SK-N-SH (cell line): ENCODE results near the gene C16orf92. TPM values are rescaled to one million over a fixed set of nuclear protein-coding genes. Genes with fewer than 3 reads are reported as not detected.

ENCODE experiments used
- CTCF ChIA-PET: fragments of 300-600, 350-600 bp; formaldehyde crosslinking; extraction: SDS; loops from one replicate; lab custom pipeline; 2021; lab: Yijun Ruan, JAX
- POLR2A ChIA-PET: fragments of 350-600 bp; sonication (Branson Sonifier 250); formaldehyde crosslinking; extraction: SDS; loops from one replicate; lab custom pipeline; 2020; ENCODE audit warnings: antibody characterized with exemption, inconsistent platforms; lab: Yijun Ruan, JAX
- DNase-seq: peaks from one replicate; pipeline ENCODE4 v3.0.0; 2012
- H2AFZ ChIP-seq: fragments of 200-600 bp; sonication (generic); 2 replicates; pipeline ENCODE4 v1.8.1; 2016; ENCODE audit warnings: antibody characterized with exemption, mild to moderate bottlenecking, low read depth
- H3F3A ChIP-seq: fragments of 200-600 bp; sonication (generic); replicated peaks from 2 replicates; pipeline ENCODE3; 2016; ENCODE audit warnings: antibody characterized with exemption, mild to moderate bottlenecking; ENCODE audit not compliant: insufficient read depth
- H3K27ac ChIP-seq, 2 experiments: fragments of 200-500 bp in 1 of 2; fragments of 200-600 bp in 1 of 2; sonication (Bioruptor generic) in 1 of 2; sonication (generic), shearing (Covaris generic) in 1 of 2; 2 replicates each; pipeline versions ENCODE4 v1.5.1 to v1.6.1; 2014 to 2016; ENCODE audit warnings: low read depth in 2 of 2, inconsistent platforms in 1 of 2, low read length in 1 of 2, mild to moderate bottlenecking in 1 of 2, mixed read lengths in 1 of 2
- H3K27me3 ChIP-seq: fragments of 200-600 bp; sonication (generic), shearing (Covaris generic); 2 replicates; pipeline ENCODE4 v1.6.1; 2016; ENCODE audit warnings: mixed run types; ENCODE audit not compliant: insufficient read depth
- H3K36me3 ChIP-seq, 2 experiments: fragments of 200-500 bp in 1 of 2; fragments of 200-600 bp in 1 of 2; sonication (Bioruptor generic) in 1 of 2; sonication (generic) in 1 of 2; replicated peaks in 1 of 2; 2 replicates each; pipeline versions ENCODE3 to v1.5.1; 2014 to 2016; ENCODE audit warnings: low read length in 1 of 2, mild to moderate bottlenecking in 1 of 2; ENCODE audit not compliant: insufficient read depth in 2 of 2, control insufficient read depth in 1 of 2
- H3K4me1 ChIP-seq, 2 experiments: fragments of 200-500 bp in 1 of 2; fragments of 200-600 bp in 1 of 2; sonication (Bioruptor generic) in 1 of 2; sonication (generic), shearing (Covaris generic) in 1 of 2; 2 replicates each; pipeline versions ENCODE4 v1.5.1 to v1.6.1; 2014 to 2016; ENCODE audit warnings: low read depth in 1 of 2, low read length in 1 of 2, mixed run types in 1 of 2; ENCODE audit not compliant: insufficient read depth in 2 of 2, control insufficient read depth in 1 of 2
- H3K4me2 ChIP-seq: fragments of 200-600 bp; sonication (generic), shearing (Covaris generic); 2 replicates; pipeline ENCODE4 v1.6.1; 2017; ENCODE audit warnings: mixed run types
- H3K4me3 ChIP-seq, 2 experiments: fragments of 200-500 bp in 1 of 2; fragments of 200-600 bp in 1 of 2; sonication (Bioruptor generic) in 1 of 2; sonication (generic), shearing (Covaris generic) in 1 of 2; 2 replicates each; pipeline versions ENCODE4 v1.5.1 to v1.8.1; 2014 to 2016; ENCODE audit warnings: low read depth in 2 of 2, inconsistent platforms in 1 of 2, low read length in 1 of 2, mild to moderate bottlenecking in 1 of 2, mixed read lengths in 1 of 2, moderate library complexity in 1 of 2
- H3K79me2 ChIP-seq: fragments of 200-600 bp; sonication (generic); 2 replicates; pipeline ENCODE4 v1.8.1; 2017; ENCODE audit warnings: mild to moderate bottlenecking; ENCODE audit not compliant: insufficient read depth
- H3K9ac ChIP-seq: fragments of 200-600 bp; sonication (generic); 2 replicates; pipeline ENCODE4 v1.6.1; 2017; ENCODE audit warnings: mixed run types
- H3K9me2 ChIP-seq: fragments of 200-600 bp; sonication (generic); 2 replicates; pipeline ENCODE4 v1.6.1; 2017; ENCODE audit warnings: mixed run types
- H3K9me3 ChIP-seq: fragments of 200-600 bp; sonication (generic); 2 replicates; pipeline ENCODE4 v1.6.1; 2017; ENCODE audit warnings: mixed run types, mild to moderate bottlenecking, moderate library complexity
- H4K20me1 ChIP-seq: fragments of 200-600 bp; sonication (generic); 2 replicates; pipeline ENCODE4 v1.6.1; 2017; ENCODE audit warnings: mild to moderate bottlenecking, mixed run types; ENCODE audit not compliant: insufficient read depth
- CHD2 ChIP-seq: fragments of 150-350 bp; IDR thresholded peaks from 2 replicates; pipeline ENCODE4 v1.6.1; 2018; ENCODE audit warnings: low read length; ENCODE audit not compliant: partially characterized antibody
- EP300 ChIP-seq, 2 experiments: IDR thresholded peaks; 2 replicates each; pipeline versions ENCODE4 v1.4.0 to v1.6.1; 2012; ENCODE audit warnings: borderline replicate concordance in 1 of 2, low read depth in 1 of 2, low read length in 1 of 2
- EZH2phosphoT487 ChIP-seq: fragments of 200-600 bp; sonication (generic); IDR thresholded peaks from 2 replicates; pipeline ENCODE4 v1.6.1; 2017; ENCODE audit warnings: low read depth, mixed run types, mild to moderate bottlenecking, antibody characterized with exemption, moderate library complexity, borderline replicate concordance
- FOSL2 ChIP-seq: IDR thresholded peaks from 2 replicates; pipeline ENCODE4 v1.4.0; 2012; ENCODE audit warnings: low read depth, mild to moderate bottlenecking, moderate library complexity, borderline replicate concordance
- FOXM1 ChIP-seq: IDR thresholded peaks from 2 replicates; pipeline ENCODE4 v1.4.0; 2012; ENCODE audit warnings: low read depth, mild to moderate bottlenecking
- GABPA ChIP-seq: IDR thresholded peaks from 2 replicates; pipeline ENCODE4 v1.4.0; 2012; ENCODE audit warnings: low read depth, mild to moderate bottlenecking
- GATA2 ChIP-seq: sonication (generic); formaldehyde crosslinking; IDR thresholded peaks from 2 replicates; pipeline ENCODE4 v1.5.0; 2020; ENCODE audit warnings: mild to moderate bottlenecking, missing genetic modification reagents
- IRF3 ChIP-seq: fragments of 150-350 bp; IDR thresholded peaks from 2 replicates; pipeline ENCODE4 v1.6.1; 2016; ENCODE audit warnings: mild to moderate bottlenecking, low read depth, low read length
- JUND ChIP-seq: IDR thresholded peaks from 2 replicates; pipeline ENCODE4 v1.4.0; 2012
- MEF2A ChIP-seq: IDR thresholded peaks from 2 replicates; pipeline ENCODE4 v1.4.0; 2012; ENCODE audit warnings: low read depth, borderline replicate concordance
- MXI1 ChIP-seq: IDR thresholded peaks from 2 replicates; pipeline ENCODE4 v1.6.1; 2012; ENCODE audit warnings: mild to moderate bottlenecking, low read depth, low read length, improper control_type of control experiment
- NRF1 ChIP-seq: IDR thresholded peaks from 2 replicates; pipeline ENCODE4 v1.6.1; 2012; ENCODE audit warnings: low read depth, mild to moderate bottlenecking, low read length
- PBX3 ChIP-seq: IDR thresholded peaks from 2 replicates; pipeline ENCODE4; 2012
- RAD21 ChIP-seq: IDR thresholded peaks from 2 replicates; pipeline ENCODE4 v1.6.1; 2012; ENCODE audit warnings: mild to moderate bottlenecking, low read length
- RCOR1 ChIP-seq: fragments of 150-350 bp; IDR thresholded peaks from 2 replicates; pipeline ENCODE4 v1.6.1; 2017; ENCODE audit warnings: antibody characterized with exemption, low read length
- RXRA ChIP-seq: IDR thresholded peaks from 2 replicates; pipeline ENCODE4 v1.4.0; 2012; ENCODE audit warnings: low read depth, mild to moderate bottlenecking, borderline replicate concordance
- SIN3A ChIP-seq: IDR thresholded peaks from 2 replicates; pipeline ENCODE4 v1.6.1; 2012; ENCODE audit warnings: low read depth, mild to moderate bottlenecking, low read length, moderate library complexity, borderline replicate concordance
- TCF12 ChIP-seq: IDR thresholded peaks from 2 replicates; pipeline ENCODE4 v1.4.0; 2012
- USF2 ChIP-seq: fragments of 150-350 bp; IDR thresholded peaks from 2 replicates; pipeline ENCODE4 v1.6.1; 2017; ENCODE audit warnings: antibody characterized with exemption, low read length, low read depth, borderline replicate concordance
- YY1 ChIP-seq: IDR thresholded peaks from 2 replicates; pipeline ENCODE4 v1.4.0; 2012; ENCODE audit warnings: low read depth, mild to moderate bottlenecking
- ZBTB33 ChIP-seq: IDR thresholded peaks from 2 replicates; pipeline ENCODE4 v1.4.0; 2012; ENCODE audit warnings: low read depth, borderline replicate concordance
- WGBS: methylation state at CpG from one replicate; pipeline ENCODE4 v1.1.6; 2017; ENCODE audit warnings: low lambda C conversion rate; 5-methylcytosine and 5-hydroxymethylcytosine counted together
- polyA plus RNA-seq, 3 experiments: library from polyadenylated mRNA; depleted of rRNA; stranded (reverse); fragments of >200 nt; gene quantifications; 2 replicates each; pipeline ENCODE4 v1.2.3, GENCODE V29; 2012

C16orf92 gene
- polyA plus RNA-seq, 1 of the 3 experiments (the other 2 are of a cell fraction), result not detected

GRCh38 chr16:29982560-29983419 is 40.2 kb upstream of the C16orf92 start (continued):
- TF ChIP-seq USF2, result no peak
- no peak for TF ChIP-seq YY1
- no peak for TF ChIP-seq CHD2
- no peak for TF ChIP-seq RCOR1
- TF ChIP-seq RXRA, result no peak
- no peak for TF ChIP-seq JUND
- no peak for TF ChIP-seq TCF12

GRCh38 chr16:29983420-29984136 is 39.4 kb upstream of the C16orf92 start:
- peaks cover 40 to 99% of the 10 kb centered on the region in 2 experiments for H3K36me3 ChIP-seq
- no peaks in the 10 kb centered on the region for H3K4me1 ChIP-seq
- TF ChIP-seq SIN3A, result no peak
- TF ChIP-seq MXI1, result no peak
- TF ChIP-seq GATA2, result no peak
- no peak for TF ChIP-seq EP300 (IDR thresholded peaks at IDR 0.05; ENCODE audit: borderline replicate concordance in 1 of 2, low read depth in 1 of 2, low read length in 1 of 2)
- TF ChIP-seq PBX3, result no peak
- no peak for TF ChIP-seq FOSL2
- TF ChIP-seq NRF1, result no peak
- no peak for TF ChIP-seq IRF3
- TF ChIP-seq EZH2phosphoT487, result no peak
- no peak for TF ChIP-seq GABPA
- TF ChIP-seq FOXM1, result no peak
- no peak for TF ChIP-seq JUND
- no peak for TF ChIP-seq RAD21
- no peak for TF ChIP-seq RCOR1
- no peak for TF ChIP-seq USF2
- TF ChIP-seq ZBTB33, result no peak
- TF ChIP-seq MEF2A, result no peak
- no peak for DNase-seq
- ChIA-PET POLR2A (interaction anchor here (1.0 kb wide), 1 partner anchor 10 kb away, joined by 3 read pairs; no protein-coding TSS in a partner anchor), CTCF (no interaction called here)
- no peaks in the 10 kb centered on the region for H3K79me2 ChIP-seq
- no peaks in the 10 kb centered on the region for H3K9me3 ChIP-seq
- H4K20me1 ChIP-seq, result no peaks in the 10 kb centered on the region
- WGBS, result 92% methylated on average over 12 of the region's 12 CpGs
- no peak overlapping the region for H3K9ac ChIP-seq
- H3K27me3 ChIP-seq, result no peaks in the 10 kb centered on the region
- H3F3A ChIP-seq, result no peaks in the 10 kb centered on the region
- H2AFZ ChIP-seq, result no peak overlapping the region
- no peak overlapping the region for H3K27ac ChIP-seq
- H3K4me2 ChIP-seq, result no peak overlapping the region
- H3K4me3 ChIP-seq, result no peak overlapping the region
- no peaks in the 10 kb centered on the region for H3K9me2 ChIP-seq
